GM18507 (cell line): ENCODE data around the gene CXCL3.

ENCODE experiments used
- DNase-seq: peaks from one replicate; pipeline ENCODE4 v3.0.0; 2011; ENCODE audit warnings: low read depth; ENCODE audit not compliant: insufficient read length; ENCODE audit errors: extremely low spot score
- FAIRE-seq: peaks from 2 replicates; lab custom pipeline; 2011; peaks lifted over from hg19 to GRCh38; lab: Jason Lieb, UNC

Gene CXCL3

GRCh38 chr4:74056114-74056857 lies 17.8 kb upstream of the CXCL3 start:
- no peak for FAIRE-seq
- DNase-seq: no peak

- no peak for DNase-seq
Measured at GRCh38 chr4:74055498-74055897, 17.0 kb upstream of the CXCL3 start.

DNA sequence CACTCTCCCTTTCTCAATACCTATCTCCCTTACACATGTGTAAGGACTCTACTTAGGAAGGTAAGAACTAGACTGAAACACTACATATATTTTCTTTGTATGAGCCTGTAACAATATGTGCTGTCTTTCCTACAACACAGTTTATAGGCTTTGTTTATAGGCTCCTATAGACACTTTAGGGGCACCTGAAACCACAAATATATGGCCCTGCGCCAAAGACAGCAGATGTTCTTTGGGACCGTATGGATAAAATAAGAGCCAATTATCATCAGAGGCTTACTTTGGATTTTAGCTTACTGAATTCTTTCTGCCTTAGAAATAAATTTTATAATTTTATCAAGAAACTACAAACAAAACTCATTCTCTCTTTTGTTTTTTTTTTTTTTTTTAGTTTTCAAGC lies 16.6 kb upstream of the CXCL3 start:
- DNase-seq (no peak), FAIRE-seq (no peak)

More at GRCh38 chr4:74055498-74055897, 17.0 kb upstream of the CXCL3 start:
- FAIRE-seq: no peak

- no peak for FAIRE-seq
- no peak for DNase-seq
Measured at GRCh38 chr4:74054483-74055047, 16.1 kb upstream of the CXCL3 start.

DNA sequence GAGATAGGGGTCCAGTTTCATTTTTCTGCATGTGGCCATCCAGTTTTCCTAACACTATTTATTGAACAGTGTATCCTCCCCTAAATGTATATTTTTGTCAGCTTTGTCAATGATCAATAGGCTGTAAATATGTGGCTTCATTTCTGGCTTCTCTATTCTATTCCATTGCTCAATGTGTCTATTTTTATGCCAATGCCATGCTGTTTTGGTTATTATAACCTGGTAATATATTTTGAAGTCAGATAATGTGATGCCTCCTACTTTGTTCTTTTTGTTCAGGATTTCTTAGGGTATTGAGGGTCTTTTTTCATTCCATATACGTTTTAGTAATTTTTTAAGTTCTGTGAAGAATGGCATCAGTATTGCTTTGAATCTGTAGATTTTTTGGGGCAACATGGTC lies 8.7 kb upstream of the CXCL3 start:
- DNase-seq (no peak), FAIRE-seq (no peak)

GRCh38 chr4:74045772-74046171 lies 7.3 kb upstream of the CXCL3 start:
- FAIRE-seq: no peak
- DNase-seq: no peak

- DNase-seq (no peak), FAIRE-seq (no peak)
Measured at GRCh38 chr4:74045247-74045646, 6.8 kb upstream of the CXCL3 start.

DNA sequence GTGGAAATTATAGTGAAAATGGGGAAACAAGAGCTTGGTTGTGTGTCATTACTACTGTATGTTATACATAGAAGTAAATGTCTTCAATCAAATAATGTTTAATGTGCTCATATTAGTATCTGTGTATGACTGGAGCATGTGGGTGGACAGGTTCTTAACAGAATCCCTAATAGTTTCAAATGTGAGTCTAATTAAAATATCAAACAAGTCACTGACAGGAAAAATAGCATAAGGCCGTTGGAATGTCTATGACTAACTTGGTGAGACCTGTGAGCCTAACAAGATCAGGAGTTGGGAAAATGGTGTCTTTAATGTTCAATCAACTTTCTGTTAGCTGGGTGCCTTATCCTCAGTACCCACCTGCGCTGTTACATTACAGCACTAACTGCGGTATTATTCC lies 6.2 kb upstream of the CXCL3 start:
- DNase-seq (no peak), FAIRE-seq (no peak)

DNA sequence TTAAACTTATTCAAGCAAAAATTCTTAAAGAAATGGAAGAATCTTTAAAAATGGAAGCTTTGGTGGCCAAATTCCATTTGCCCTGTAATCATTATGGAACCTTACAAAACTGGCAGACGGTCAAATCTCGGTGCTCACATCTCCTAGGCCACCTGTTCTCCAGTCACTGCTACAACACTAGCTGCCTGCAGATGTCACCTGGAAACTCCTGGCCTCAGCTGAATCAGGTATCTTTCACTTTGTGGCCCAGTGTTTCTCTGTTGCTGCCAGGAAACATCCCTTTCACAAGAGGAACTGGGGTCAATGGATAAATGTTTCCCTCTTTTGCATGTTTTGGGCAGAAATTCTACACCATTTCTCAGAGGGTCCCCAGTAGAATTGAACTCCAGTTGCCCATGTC lies 4.2 kb upstream of the CXCL3 start:
- DNase-seq: no peak
- FAIRE-seq: no peak

GRCh38 chr4:74041418-74041817 lies 2.9 kb upstream of the CXCL3 start:
- FAIRE-seq (no peak), DNase-seq (no peak)

GRCh38 chr4:74039315-74039763 lies 850 bp upstream of the CXCL3 start:
- DNase-seq (no peak), FAIRE-seq (no peak)

GRCh38 chr4:74038086-74038424 lies 434 bp downstream of the CXCL3 start:
- DNase-seq (no peak), FAIRE-seq (no peak)

DNA sequence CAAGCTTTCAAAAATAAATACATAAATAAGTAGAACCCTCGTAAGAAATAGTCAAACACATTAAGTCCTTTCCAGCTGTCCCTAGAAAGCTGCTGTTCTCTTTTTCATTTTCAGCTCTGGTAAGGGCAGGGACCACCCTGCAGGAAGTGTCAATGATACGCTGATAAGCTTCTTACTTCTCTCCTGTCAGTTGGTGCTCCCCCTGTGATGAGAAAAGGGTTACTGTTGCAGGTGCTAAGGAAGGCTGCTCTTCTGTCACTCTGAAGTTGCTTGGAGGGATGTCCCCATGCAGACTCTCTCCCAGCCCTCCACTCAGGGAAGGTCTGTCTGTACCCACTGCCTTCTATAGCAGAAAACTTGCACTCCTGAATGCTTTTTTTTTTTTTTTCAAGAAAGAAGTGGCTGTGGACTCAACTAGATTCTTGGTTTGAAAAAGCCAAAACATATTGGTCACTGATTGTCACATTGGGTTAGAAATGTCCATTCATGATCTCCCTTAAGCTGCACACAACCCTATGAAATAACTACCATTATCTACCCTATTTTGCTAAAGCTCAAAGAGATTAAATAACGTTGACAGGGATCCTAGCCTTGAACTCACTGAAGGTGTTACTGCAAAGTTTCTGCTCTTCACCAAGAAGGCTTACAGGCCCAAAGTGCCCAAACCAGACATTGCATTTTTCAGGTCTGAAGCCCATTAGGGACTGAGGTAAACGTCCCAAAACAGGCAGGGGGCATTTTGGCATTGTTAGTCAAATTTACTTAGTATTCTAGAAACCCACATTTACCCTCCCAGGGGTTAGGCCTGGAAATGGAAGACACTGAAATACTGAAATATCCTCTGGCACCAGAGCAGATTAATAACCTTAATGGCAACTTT lies 1.2 kb downstream of the CXCL3 start:
- FAIRE-seq (no peak), DNase-seq (no peak)

DNA sequence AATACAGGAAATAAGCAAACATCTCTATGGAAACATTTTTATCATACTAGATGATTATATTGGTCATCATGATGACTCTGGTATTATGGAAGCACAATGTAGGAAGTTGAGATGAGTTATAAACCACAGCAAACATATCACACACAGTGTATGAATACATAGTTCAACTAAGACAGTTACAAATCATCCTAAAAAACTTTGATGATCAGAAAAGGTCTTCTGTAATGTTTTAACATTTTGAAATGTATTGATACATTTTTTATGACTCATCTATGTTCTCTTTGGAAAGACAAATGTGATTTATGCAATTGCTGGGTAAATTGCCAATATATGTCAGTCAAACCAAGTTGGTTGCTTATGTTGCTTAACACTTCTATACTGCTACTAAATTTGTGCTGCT lies 4.8 kb downstream of the CXCL3 start:
- FAIRE-seq: no peak
- no peak for DNase-seq

- FAIRE-seq: no peak
Measured at GRCh38 chr4:74032064-74032463, 6.4 kb downstream of the CXCL3 start.

DNA sequence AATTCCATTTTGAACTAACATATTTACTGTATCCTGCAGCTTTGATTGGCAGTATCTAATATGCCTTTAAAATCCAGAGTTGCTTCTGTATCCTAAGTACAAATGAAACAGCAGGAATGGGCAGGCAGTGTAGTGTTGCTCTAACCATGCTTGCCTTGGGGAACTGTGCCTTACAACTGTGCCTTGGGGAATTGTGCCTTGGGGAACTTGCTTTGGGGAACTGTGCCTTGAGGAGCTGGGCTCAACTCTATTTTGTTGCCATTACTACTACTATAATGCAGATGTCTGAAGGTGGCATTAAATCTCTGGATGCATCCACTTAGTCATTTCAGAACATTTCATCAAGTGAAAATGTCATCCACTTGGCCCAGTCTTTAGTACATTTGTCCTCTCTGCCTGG lies 6.9 kb downstream of the CXCL3 start:
- DNase-seq (no peak), FAIRE-seq (no peak)

More at GRCh38 chr4:74032064-74032463, 6.4 kb downstream of the CXCL3 start:
- DNase-seq: no peak

DNA sequence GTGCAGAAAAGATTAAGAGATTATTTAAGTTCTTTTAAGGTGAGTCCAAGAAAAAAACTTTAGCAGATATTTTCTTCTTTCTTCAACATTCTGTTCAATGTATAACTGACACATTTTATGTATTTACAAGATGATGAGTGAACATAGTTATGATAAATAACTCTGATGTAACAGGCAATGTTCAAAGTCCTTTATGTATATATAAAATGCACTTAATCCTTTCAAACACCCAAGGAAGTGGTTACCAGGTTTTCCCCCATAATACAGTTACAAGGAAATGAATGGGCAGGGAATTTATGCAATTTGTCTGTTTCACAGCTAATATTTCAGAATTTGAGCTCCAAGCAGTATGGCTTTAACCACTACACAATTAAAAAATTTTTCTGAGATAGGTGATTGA lies 8.2 kb downstream of the CXCL3 start:
- FAIRE-seq (no peak), DNase-seq (no peak)

- FAIRE-seq (no peak), DNase-seq (no peak)
Measured at GRCh38 chr4:74028504-74028903, 10.0 kb downstream of the CXCL3 start.

GRCh38 chr4:74023709-74024108 lies 14.8 kb downstream of the CXCL3 start:
- no peak for DNase-seq
- no peak for FAIRE-seq

GRCh38 chr4:74021601-74022000 lies 16.9 kb downstream of the CXCL3 start:
- DNase-seq: no peak

GRCh38 chr4:74018771-74019170 lies 19.7 kb downstream of the CXCL3 start:
- FAIRE-seq (no peak), DNase-seq (no peak)

More at GRCh38 chr4:74021601-74022000, 16.9 kb downstream of the CXCL3 start:
- no peak for FAIRE-seq
